Gastrocnemius medialis (tissue), 4 donors: ENCODE measurements around the gene ZNF771. TPM values are rescaled to one million over a fixed set of nuclear protein-coding genes. Genes with fewer than 3 reads are reported as not detected.

Experiments used
- ATAC-seq, 2 donors: fragments of 150-250 bp; one replicate each; pipeline ENCODE4 v1.9.1; 2016
- DNase-seq, 2 donors: peaks; one replicate each; pipeline ENCODE4 v3.0.0-alpha.2; 2019
- H3K27ac ChIP-seq, 4 donors: fragments of 200-600 bp; sonication (generic); 1 replicate in 1 of 4; 2 replicates in 3 of 4; pipeline ENCODE4 v1.5.1; 2016 to 2018; ENCODE audit warnings: mild to moderate bottlenecking in 2 of 4, moderate library complexity in 1 of 4
- H3K27me3 ChIP-seq, 3 donors: fragments of 200-600 bp; sonication (generic) in 2 of 3; 1 replicate in 1 of 3; 2 replicates in 2 of 3; pipeline versions ENCODE4 v1.5.1 to v1.6.0; 2016 to 2019; ENCODE audit warnings: mild to moderate bottlenecking in 1 of 3, moderate library complexity in 1 of 3
- H3K36me3 ChIP-seq, 2 donors: fragments of 200-600 bp; sonication (generic) in 1 of 2; one replicate each; pipeline ENCODE4 v1.5.1; 2017 to 2018
- H3K4me1 ChIP-seq, 2 donors: fragments of 200-600 bp; sonication (generic) in 1 of 2; one replicate each; pipeline ENCODE4 v1.5.1; 2016 to 2017; ENCODE audit warnings: mild to moderate bottlenecking in 2 of 2
- H3K4me3 ChIP-seq, 4 donors: fragments of 200-600 bp; sonication (generic) in 3 of 4; 1 replicate in 1 of 4; 2 replicates in 3 of 4; pipeline ENCODE4 v1.5.1; 2016 to 2019; ENCODE audit warnings: mild to moderate bottlenecking in 2 of 4
- H3K9me3 ChIP-seq, 3 donors: fragments of 200-600 bp; sonication (generic) in 2 of 3; 1 replicate in 1 of 3; 2 replicates in 2 of 3; pipeline ENCODE4 v1.5.1; 2016 to 2019
- CTCF ChIP-seq, 5 experiments: fragments of 450-650 bp in 3 of 5; fragments of 200-600 bp in 2 of 5; sonication (generic) in 2 of 5; IDR thresholded peaks in 4 of 5; conservative IDR thresholded peaks in 1 of 5; 1 replicate in 4 of 5; 2 replicates in 1 of 5; pipeline ENCODE4 v1.5.1; 2016 to 2019; ENCODE audit warnings: antibody characterized with exemption in 5 of 5, mild to moderate bottlenecking in 3 of 5, moderate library complexity in 3 of 5
- POLR2A ChIP-seq, 2 donors: fragments of 450-650 bp; IDR thresholded peaks; one replicate each; pipeline ENCODE4 v1.6.1; 2017; ENCODE audit warnings: antibody characterized with exemption in 2 of 2, mild to moderate bottlenecking in 2 of 2, moderate library complexity in 2 of 2
- in situ Hi-C, 4 donors: fragments of 200-750 bp; cut with MboI; loops; one replicate each; pipeline versions ENCODE4 v1.15.0 to v1.8.0; 2017; ENCODE audit warnings: low sequenced_read_pairs in 4 of 4
- intact Hi-C: fragments of 100-400 bp; cut with DNase I; formaldehyde crosslinking; loops from one replicate; pipeline ENCODE4 v1.15.1; 2023; ENCODE audit warnings: low total_unique reads
- total RNA-seq, 4 donors: library from RNA; depleted of rRNA; stranded (reverse); fragments of >200 nt; gene quantifications; one replicate each; pipeline versions ENCODE4 v1.1.0 to v1.2.3, GENCODE V29; 2016

ZNF771 gene
- total RNA-seq, 4 donors from 2014 or later, result 16.7 to 34.1 (median 24.7) TPM

GRCh38 chr16:30375864-30376263 is 31.5 kb upstream of the ZNF771 start:
- DNase-seq, result no peak
- Histone ChIP-seq H3K27ac (peak overlapping the region; percentile 95 to 100 (median 98)), H3K4me3 (peak overlapping the region in 2 of 4 donors; percentile 4 to 74), H3K27me3 (no peaks in the 10 kb centered on the region), H3K9me3 (no peaks in the 10 kb centered on the region), H3K36me3 (no peaks in the 10 kb centered on the region), H3K4me1 (peaks cover 31 to 68% of the 10 kb centered on the region in 2 donors)
- in situ Hi-C loops (no loop called here), intact Hi-C loops (loop anchor here (10.0 kb wide), 1 partner anchor 281 kb away; the partner anchor contains the start of genes TBX6 and YPEL3)
- no peak for TF ChIP-seq POLR2A (IDR thresholded peaks at IDR 0.05)
- TF ChIP-seq CTCF (IDR thresholded peaks at IDR 0.05 in 4 of 5, conservative IDR thresholded peaks at IDR 0.05 in 1 of 5), result no peak
- no peak for ATAC-seq

- intact Hi-C loops, result loop anchor here (10.0 kb wide), 1 partner anchor 282 kb away; the partner anchor contains the start of genes TBX6 and YPEL3
- Histone ChIP-seq H3K27ac (peak overlapping the region; percentile 95 to 100 (median 98)), H3K27me3 (no peaks in the 10 kb centered on the region), H3K9me3 (no peaks in the 10 kb centered on the region), H3K36me3 (no peaks in the 10 kb centered on the region), H3K4me1 (peaks cover 28 to 65% of the 10 kb centered on the region in 2 donors), H3K4me3 (peak overlapping the region in 2 of 4 donors; percentile 4 to 74)
- TF ChIP-seq POLR2A (IDR thresholded peaks at IDR 0.05), result no peak
- no peak for TF ChIP-seq CTCF (IDR thresholded peaks at IDR 0.05 in 4 of 5, conservative IDR thresholded peaks at IDR 0.05 in 1 of 5)
- DNase-seq, result no peak
- in situ Hi-C loops, result no loop called here
- no peak for ATAC-seq
These were observed 30.9 kb upstream of the ZNF771 start for GRCh38 chr16:30376461-30376902.

GRCh38 chr16:30377050-30377811 is 30.2 kb upstream of the ZNF771 start:
- Histone ChIP-seq H3K27me3 (no peaks in the 10 kb centered on the region), H3K36me3 (no peaks in the 10 kb centered on the region), H3K4me1 (peaks cover 20 to 57% of the 10 kb centered on the region in 2 donors), H3K4me3 (peak overlapping the region; percentile 65 to 93 (median 80)), H3K9me3 (no peaks in the 10 kb centered on the region), H3K27ac (peak overlapping the region; percentile 95 to 100 (median 98))
- in situ Hi-C loops (no loop called here), intact Hi-C loops (loop anchor here (10.0 kb wide), 1 partner anchor 282 kb away; the partner anchor contains the start of genes TBX6 and YPEL3)
- peak in 1 of 2 donors; percentile 29 for ATAC-seq
- TF ChIP-seq POLR2A (IDR thresholded peaks at IDR 0.05) (no peak), CTCF (IDR thresholded peaks at IDR 0.05 in 4 of 5, conservative IDR thresholded peaks at IDR 0.05 in 1 of 5) (no peak)
- no peak for DNase-seq

GRCh38 chr16:30377812-30378235 is 29.6 kb upstream of the ZNF771 start:
- Histone ChIP-seq H3K9me3 (no peaks in the 10 kb centered on the region), H3K36me3 (no peaks in the 10 kb centered on the region), H3K27me3 (no peaks in the 10 kb centered on the region), H3K4me1 (peaks cover 14 to 51% of the 10 kb centered on the region in 2 donors), H3K4me3 (peak overlapping the region; percentile 65 to 93 (median 80)), H3K27ac (peak overlapping the region; percentile 95 to 100 (median 98))
- ATAC-seq, result peak; percentile 74 to 79
- no peak for TF ChIP-seq CTCF (IDR thresholded peaks at IDR 0.05 in 4 of 5, conservative IDR thresholded peaks at IDR 0.05 in 1 of 5)
- TF ChIP-seq POLR2A (IDR thresholded peaks at IDR 0.05), result peak; percentile 72 to 76
- in situ Hi-C loops, result no loop called here
- DNase-seq, result peak; percentile 82 to 91
- intact Hi-C loops, result loop anchor here (1.0 to 10.0 kb wide), 4 partner anchors 17 to 283 kb away; partner anchors contain the start of genes TBX6, YPEL3, ZNF48 and ZNF771
